A549 treated with dexamethasone at 1 μM for 4 hours (cell line): ENCODE data around the gene IKZF5. TPM values are rescaled to one million over a fixed set of nuclear protein-coding genes. Genes with fewer than 3 reads are reported as not detected.

Experiments
- total RNA-seq: library from RNA; stranded (reverse); fragments of 200-300 nt; extraction: Qiagen RNA extraction; gene quantifications from 5 replicates; pipeline ENCODE4 v1.2.3, GENCODE V29; 2022

The IKZF5 gene
- 5.4 to 7.9 TPM (median 5.9 TPM) in 5 replicates for total RNA-seq

GRCh38 chr10:123008355-123009104 lies at the start of gene IKZF5, which contains the start of gene ACADSB:
Gene IKZF5 (minus strand): TSS chr10:123008795. CDS start chr10:122998625, 10,170 bp downstream.
Gene ACADSB (plus strand): TSS chr10:123009006. CDS start chr10:123009030, 24 bp downstream.

GRCh38 chr10:122980209-122981065 lies 28.2 kb downstream of the IKZF5 start, which contains the start of gene PSTK:
Gene PSTK (plus strand): TSS chr10:122980401. CDS start chr10:122980480, 79 bp downstream.

GRCh38 chr10:122953902-122954730 lies 54.5 kb downstream of the IKZF5 start, which contains the start of gene C10orf88:
Gene C10orf88 (minus strand): TSS chr10:122954227. CDS start chr10:122954178, 49 bp downstream.

Other genes with a start within 250 kb of the IKZF5 start
- gene CUZD1, start 162.9 kb downstream of the IKZF5 start, total RNA-seq: 0.63 to 1.2 TPM (median 1.0 TPM) in 5 replicates
- 9.0 to 13.1 TPM (median 12.1 TPM) in 5 replicates for gene FAM24B, start 129.2 kb downstream of the IKZF5 start, total RNA-seq
- not detected in 5 replicates for gene FAM24A, start 98.2 kb downstream of the IKZF5 start, total RNA-seq
- 6.6 to 8.8 TPM (median 7.8 TPM) in 5 replicates for gene C10orf88, start 54.6 kb downstream of the IKZF5 start, total RNA-seq
- gene PSTK, start 28.4 kb downstream of the IKZF5 start, total RNA-seq: 3.4 to 4.7 TPM (median 3.7 TPM) in 5 replicates
- gene ACADSB, start 211 bp upstream of the IKZF5 start, total RNA-seq: 6.5 to 11.9 TPM (median 9.4 TPM) in 5 replicates
- gene HMX3, start 127.2 kb upstream of the IKZF5 start, total RNA-seq: not detected in 5 replicates
- gene HMX2, start 139.3 kb upstream of the IKZF5 start, total RNA-seq: 0.07 to 0.11 TPM (median 0.08 TPM) in 3 of 5 replicates, not detected in the others
- gene BUB3, start 145.6 kb upstream of the IKZF5 start, total RNA-seq: 165 to 182 TPM (median 172 TPM) in 5 replicates